Left hindlimb (tissue), 1 donor: ENCODE measurements around the gene SEPTIN3.
A peak's percentile ranks its signal among the peaks of the same experiment; 100 is the strongest.

Experiments
- DNase-seq: peaks from one replicate; pipeline ENCODE4 v3.0.0-alpha.2; 2018

Gene SEPTIN3

GRCh38 chr22:41976961-41977566 is 7.8 kb downstream of the SEPTIN3 start:
- no peak for DNase-seq

- no peak for DNase-seq
Observed at GRCh38 chr22:41978732-41979131, 9.5 kb downstream of the SEPTIN3 start.

GRCh38 chr22:41979423-41980250 is 10.4 kb downstream of the SEPTIN3 start:
- DNase-seq: no peak

- no peak for DNase-seq
Observed at GRCh38 chr22:41982865-41983264, 13.6 kb downstream of the SEPTIN3 start.

GRCh38 chr22:41983513-41984405 is 14.5 kb downstream of the SEPTIN3 start:
- DNase-seq: no peak

GRCh38 chr22:41987276-41987675 is 18.0 kb downstream of the SEPTIN3 start:
- DNase-seq: no peak

- DNase-seq: no peak
Observed at GRCh38 chr22:41989246-41989645, 20.0 kb downstream of the SEPTIN3 start.

GRCh38 chr22:41991111-41991510 is 21.9 kb downstream of the SEPTIN3 start:
- no peak for DNase-seq

- no peak for DNase-seq
Observed at GRCh38 chr22:41992496-41992895, 23.3 kb downstream of the SEPTIN3 start.

- no peak for DNase-seq
Observed at GRCh38 chr22:41995211-41995610, 26.0 kb downstream of the SEPTIN3 start.

- DNase-seq: no peak
Observed at GRCh38 chr22:41996826-41997225, 27.6 kb downstream of the SEPTIN3 start.

- peak; percentile 72 for DNase-seq
Observed at GRCh38 chr22:41998361-41999261, 29.4 kb downstream of the SEPTIN3 start, which contains the start of gene WBP2NL. TSS of gene WBP2NL (plus strand) at chr22:41998788. CDS start at chr22:41998819, 31 bp downstream.

- no peak for DNase-seq
Observed at GRCh38 chr22:42000466-42000865, 31.2 kb downstream of the SEPTIN3 start.

- no peak for DNase-seq
Observed at GRCh38 chr22:42001121-42001520, 31.9 kb downstream of the SEPTIN3 start.

- DNase-seq: no peak
Observed at GRCh38 chr22:42001706-42002105, 32.5 kb downstream of the SEPTIN3 start.

- no peak for DNase-seq
Observed at GRCh38 chr22:42007922-42008321, 38.7 kb downstream of the SEPTIN3 start.

- DNase-seq: no peak
Observed at GRCh38 chr22:42010778-42011177, 41.5 kb downstream of the SEPTIN3 start.

GRCh38 chr22:42013385-42013784 is 44.1 kb downstream of the SEPTIN3 start:
- DNase-seq: no peak

- no peak for DNase-seq
Observed at GRCh38 chr22:42016111-42016510, 46.9 kb downstream of the SEPTIN3 start.

- DNase-seq: no peak
Observed at GRCh38 chr22:42018224-42018623, 49.0 kb downstream of the SEPTIN3 start.
